Stimulated activated CD4-positive, alpha-beta T cell treated with anti-CD3 and anti-CD28 coated beads, Interleukin-12 subunit alpha, Interleukin-12 subunit beta, amount 100 ng/mL, for 4 hours (primary cell): ENCODE measurements around the gene MLIP.
"Not testable (repeated sequence)": the region's sequence is repeated elsewhere in the genome, so short reads cannot be mapped to it uniquely, and the experiment has no call there.

Experiments
- DNase-seq: peaks from one replicate; pipeline ENCODE4 v3.0.0-alpha.2; 2020

MLIP gene

GRCh38 chr6:54111341-54112045 is at the start of gene MLIP:
Gene MLIP (plus strand): TSS chr6:54111443. CDS start chr6:54111480, 37 bp downstream.
- DNase-seq = no peak

GRCh38 chr6:54063228-54063539 is 48.1 kb upstream of the MLIP start:
- no peak for DNase-seq

- DNase-seq = no peak
Observed at GRCh38 chr6:54068694-54069093, 42.5 kb upstream of the MLIP start.

- DNase-seq = no peak
Observed at GRCh38 chr6:54070025-54070424, 41.2 kb upstream of the MLIP start.

- no peak for DNase-seq
Observed at GRCh38 chr6:54071821-54072340, 39.4 kb upstream of the MLIP start.

GRCh38 chr6:54072635-54073313 is 38.5 kb upstream of the MLIP start:
- DNase-seq = no peak

- DNase-seq = no peak
Observed at GRCh38 chr6:54073487-54073886, 37.8 kb upstream of the MLIP start.

GRCh38 chr6:54074109-54074508 is 37.1 kb upstream of the MLIP start:
- DNase-seq = no peak

- no peak for DNase-seq
Observed at GRCh38 chr6:54074578-54075195, 36.6 kb upstream of the MLIP start.

GRCh38 chr6:54076159-54076789 is 35.0 kb upstream of the MLIP start:
- no peak for DNase-seq

- DNase-seq = not testable (repeated sequence)
Observed at GRCh38 chr6:54081499-54081898, 29.7 kb upstream of the MLIP start.

- DNase-seq = no peak
Observed at GRCh38 chr6:54083287-54083686, 28.0 kb upstream of the MLIP start.

GRCh38 chr6:54084231-54084630 is 27.0 kb upstream of the MLIP start:
- DNase-seq = no peak

- no peak for DNase-seq
Observed at GRCh38 chr6:54085047-54085446, 26.2 kb upstream of the MLIP start.

- DNase-seq = no peak
Observed at GRCh38 chr6:54085541-54085940, 25.7 kb upstream of the MLIP start.

GRCh38 chr6:54086439-54086838 is 24.8 kb upstream of the MLIP start:
- DNase-seq = no peak

- DNase-seq = no peak
Observed at GRCh38 chr6:54087721-54088120, 23.5 kb upstream of the MLIP start.

- no peak for DNase-seq
Observed at GRCh38 chr6:54093326-54093948, 17.8 kb upstream of the MLIP start.

GRCh38 chr6:54094293-54094692 is 16.9 kb upstream of the MLIP start:
- DNase-seq = no peak

GRCh38 chr6:54094786-54095185 is 16.5 kb upstream of the MLIP start:
- no peak for DNase-seq

GRCh38 chr6:54095723-54096122 is 15.5 kb upstream of the MLIP start:
- no peak for DNase-seq

GRCh38 chr6:54096811-54097210 is 14.4 kb upstream of the MLIP start:
- DNase-seq = no peak

GRCh38 chr6:54097753-54098152 is 13.5 kb upstream of the MLIP start:
- DNase-seq = no peak
